Measurements from ENCODE around the gene ZMYM2. TPM values are rescaled to one million over a fixed set of nuclear protein-coding genes. Genes with fewer than 3 reads are reported as not detected.
A peak's percentile ranks its signal among the peaks of the same experiment; 100 is the strongest.

ZMYM2 gene
- total RNA-seq, 1 experiment from 2014 or later, result 22.1 TPM

GRCh38 chr13:20102525-20103180 is 144.1 kb downstream of the ZMYM2 start:
- no peak for DNase-seq (ENCODE audit: low read depth)

- no peak for DNase-seq (ENCODE audit: low read depth)
Observed at GRCh38 chr13:20105161-20105689, 146.7 kb downstream of the ZMYM2 start.

- DNase-seq (ENCODE audit: low read depth), result no peak
Observed at GRCh38 chr13:20106742-20107141, 148.2 kb downstream of the ZMYM2 start.

- DNase-seq (ENCODE audit: low read depth), result no peak
Observed at GRCh38 chr13:20109037-20109436, 150.5 kb downstream of the ZMYM2 start.

GRCh38 chr13:20114066-20114610 is 155.6 kb downstream of the ZMYM2 start:
- no peak for DNase-seq (ENCODE audit: low read depth)

GRCh38 chr13:20116213-20116612 is 157.7 kb downstream of the ZMYM2 start:
- no peak for DNase-seq (ENCODE audit: low read depth)

GRCh38 chr13:20118268-20119140 is 160.0 kb downstream of the ZMYM2 start:
- peak; percentile 41 for DNase-seq (ENCODE audit: low read depth)

- DNase-seq (ENCODE audit: low read depth), result no peak
Observed at GRCh38 chr13:20119960-20120359, 161.4 kb downstream of the ZMYM2 start.

- DNase-seq (ENCODE audit: low read depth), result no peak
Observed at GRCh38 chr13:20121159-20121525, 162.6 kb downstream of the ZMYM2 start.

- DNase-seq (ENCODE audit: low read depth), result no peak
Observed at GRCh38 chr13:20124303-20124702, 165.8 kb downstream of the ZMYM2 start.

- peak; percentile 64 for DNase-seq (ENCODE audit: low read depth)
Observed at GRCh38 chr13:20125129-20125782, 166.7 kb downstream of the ZMYM2 start.

GRCh38 chr13:20125783-20126165 is 167.2 kb downstream of the ZMYM2 start:
- DNase-seq (ENCODE audit: low read depth), result no peak

- no peak for DNase-seq (ENCODE audit: low read depth)
Observed at GRCh38 chr13:20126541-20127261, 168.2 kb downstream of the ZMYM2 start.

GRCh38 chr13:20127262-20127561 is 168.7 kb downstream of the ZMYM2 start:
- no peak for DNase-seq (ENCODE audit: low read depth)

- peak; percentile 54 for DNase-seq (ENCODE audit: low read depth)
Observed at GRCh38 chr13:20127562-20128458, 169.3 kb downstream of the ZMYM2 start.

- no peak for DNase-seq (ENCODE audit: low read depth)
Observed at GRCh38 chr13:20128459-20128931, 170.0 kb downstream of the ZMYM2 start.

GRCh38 chr13:20129076-20129475 is 170.5 kb downstream of the ZMYM2 start:
- no peak for DNase-seq (ENCODE audit: low read depth)

- DNase-seq (ENCODE audit: low read depth), result no peak
Observed at GRCh38 chr13:20130012-20130411, 171.5 kb downstream of the ZMYM2 start.

- no peak for DNase-seq (ENCODE audit: low read depth)
Observed at GRCh38 chr13:20130652-20131051, 172.1 kb downstream of the ZMYM2 start.

- no peak for DNase-seq (ENCODE audit: low read depth)
Observed at GRCh38 chr13:20131057-20131832, 172.7 kb downstream of the ZMYM2 start.

All from M059J (cell line).